Measurements from ENCODE around the gene RAB3GAP1. TPM values are rescaled to one million over a fixed set of nuclear protein-coding genes. Genes with fewer than 3 reads are reported as not detected.

The RAB3GAP1 gene
- total RNA-seq, 2 experiments from 2014 or later = 23.5 to 25.4 TPM

DNA sequence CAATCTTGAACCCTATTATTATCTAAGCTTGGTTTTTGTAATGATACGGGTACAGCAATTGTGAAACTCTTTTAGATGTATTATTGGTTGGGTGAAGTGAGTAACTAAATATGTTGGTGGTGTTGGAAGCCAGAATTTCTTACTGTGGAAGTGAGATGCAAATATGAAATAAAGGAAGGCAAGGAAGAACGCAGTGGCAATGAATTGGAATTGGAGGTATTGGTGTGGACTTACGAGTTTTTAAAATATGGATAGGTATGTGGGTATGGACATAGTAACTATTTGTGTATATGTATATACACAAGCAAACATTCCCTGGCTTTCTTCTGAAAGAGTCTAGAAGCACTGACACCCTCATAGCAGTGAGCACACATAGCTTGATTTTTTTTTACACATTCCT lies 105.8 kb downstream of the RAB3GAP1 start:
- POLR2A ChIA-PET = interaction anchor here (0.6 to 0.7 kb wide), 2 partner anchors 101 to 358 kb away, joined by 4 to 8 read pairs; no protein-coding TSS in a partner anchor

DNA sequence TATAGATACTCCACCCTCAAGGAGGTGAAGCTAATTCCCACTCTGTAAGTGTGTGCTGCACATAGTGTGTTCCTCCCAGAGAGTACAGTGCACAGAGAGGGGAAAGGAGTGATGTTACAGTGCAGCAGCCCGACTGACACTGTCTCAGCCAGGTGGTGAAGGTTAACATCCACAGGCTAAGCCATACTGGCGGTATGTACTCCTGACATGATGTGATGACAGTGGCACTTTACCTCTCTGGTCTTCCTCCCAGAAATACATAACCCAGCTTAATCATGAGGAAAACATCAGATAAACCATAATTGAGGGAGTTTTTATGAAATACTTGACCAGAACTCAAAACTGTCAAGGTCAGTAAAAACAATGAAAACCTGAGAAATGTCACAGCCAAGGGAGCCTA lies 107.1 kb downstream of the RAB3GAP1 start:
- ChIA-PET CTCF (no interaction called here), POLR2A (no interaction called here)

More for the DNA sequence above, 105.8 kb downstream of the RAB3GAP1 start:
- CTCF ChIA-PET = no interaction called here

DNA sequence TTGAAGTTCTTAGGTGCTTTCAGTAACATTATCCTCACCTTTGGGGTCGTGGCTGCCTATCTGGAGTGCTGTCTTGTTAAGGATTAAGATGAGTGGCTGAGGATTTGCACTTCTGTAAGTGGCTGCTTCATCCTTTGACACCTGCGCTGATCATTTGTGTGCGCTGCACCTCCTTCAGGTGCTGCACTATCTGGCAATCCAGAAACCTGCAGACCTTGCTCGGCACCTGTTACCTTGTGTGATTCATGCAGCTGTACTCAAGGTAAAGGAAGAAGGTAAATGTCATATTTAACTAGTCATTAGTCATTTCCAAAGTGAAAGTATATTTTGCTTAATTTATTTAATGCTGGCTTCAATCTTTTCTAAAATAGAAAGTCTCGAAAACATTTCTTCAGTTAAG lies 110.3 kb downstream of the RAB3GAP1 start:
- ChIA-PET CTCF (no interaction called here), POLR2A (no interaction called here)

DNA sequence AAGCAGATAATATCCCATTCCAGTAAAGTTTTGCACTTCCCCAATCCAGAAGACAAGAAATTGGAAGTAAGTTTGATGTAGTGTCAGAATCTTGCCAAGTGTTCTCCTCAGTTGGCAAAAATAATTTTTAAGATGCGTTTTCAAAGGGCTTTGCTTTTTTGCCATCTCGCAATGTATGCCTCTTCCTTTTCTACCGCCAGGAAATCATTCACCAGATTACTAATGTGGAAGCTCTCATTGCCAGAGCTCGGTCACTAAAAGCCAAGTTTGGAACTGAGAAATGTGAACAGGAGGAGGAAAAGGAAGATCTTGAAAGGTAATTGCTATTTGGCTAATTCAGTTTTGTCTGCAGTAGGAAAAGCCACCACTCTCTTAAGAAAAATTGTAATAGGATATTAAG lies 110.7 kb downstream of the RAB3GAP1 start:
- ChIA-PET POLR2A (no interaction called here), CTCF (no interaction called here)

DNA sequence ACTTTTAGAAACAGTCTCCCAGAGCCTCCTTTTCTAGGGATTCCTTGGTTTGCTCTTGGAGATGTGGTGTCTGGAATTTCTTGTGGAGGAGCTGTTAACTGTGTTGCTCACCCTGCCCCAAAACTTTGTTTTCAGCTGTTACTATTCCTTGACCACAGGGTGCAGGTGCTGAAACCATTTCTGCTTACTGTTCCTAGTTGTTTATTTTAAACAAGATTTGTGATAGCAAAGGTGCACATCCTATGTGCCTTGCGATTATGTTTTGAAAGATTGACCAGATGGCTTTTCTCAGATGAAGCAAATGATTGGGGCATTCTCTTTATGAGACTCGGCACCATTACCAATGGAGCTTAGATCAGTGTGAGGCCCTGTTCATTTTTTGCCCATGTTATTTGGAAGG lies 111.2 kb downstream of the RAB3GAP1 start:
- ChIA-PET POLR2A (no interaction called here), CTCF (interaction anchor here (0.6 kb wide), 1 partner anchor 20 kb away, joined by 3 read pairs; no protein-coding TSS in a partner anchor)

DNA sequence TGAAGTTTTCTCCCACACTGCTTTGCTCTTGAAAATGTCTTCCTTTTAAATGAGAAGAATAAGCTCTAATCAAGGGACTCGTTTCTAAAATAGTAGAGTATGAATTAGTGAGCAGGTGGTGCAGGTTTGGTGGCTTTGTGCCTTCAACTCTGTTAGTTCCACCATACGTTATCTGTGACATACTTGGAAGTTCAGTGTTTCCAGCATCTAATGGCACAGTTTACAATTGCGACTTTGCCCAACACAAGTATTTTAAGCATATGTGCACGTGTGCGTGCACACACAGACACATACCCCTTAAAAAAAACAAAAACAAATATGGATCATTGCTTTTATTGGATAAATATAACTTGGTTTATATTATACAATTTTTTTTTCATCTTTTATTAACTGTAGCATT lies 111.8 kb downstream of the RAB3GAP1 start:
- ChIA-PET CTCF (interaction anchor here (0.6 kb wide), 1 partner anchor 20 kb away, joined by 3 read pairs; no protein-coding TSS in a partner anchor), POLR2A (no interaction called here)

DNA sequence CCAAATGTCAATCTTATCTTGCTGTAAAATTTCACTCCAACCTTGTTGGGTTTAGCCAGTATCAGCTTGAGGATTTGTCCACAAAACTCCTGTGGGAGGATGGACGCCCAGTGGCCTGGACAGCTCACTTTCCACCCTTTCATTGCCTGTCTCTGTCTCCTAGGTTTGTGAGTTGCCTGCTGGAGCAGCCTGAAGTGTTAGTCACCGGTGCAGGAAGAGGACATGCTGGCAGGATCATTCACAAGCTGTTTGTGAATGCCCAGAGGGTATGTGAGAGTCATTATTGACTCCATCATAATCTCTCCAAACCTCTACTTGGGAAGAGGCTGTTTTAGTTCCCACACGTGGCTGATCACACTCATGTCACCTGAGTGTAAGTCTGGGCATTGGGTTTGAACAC lies 112.3 kb downstream of the RAB3GAP1 start:
- ChIA-PET CTCF (no interaction called here), POLR2A (no interaction called here)

DNA sequence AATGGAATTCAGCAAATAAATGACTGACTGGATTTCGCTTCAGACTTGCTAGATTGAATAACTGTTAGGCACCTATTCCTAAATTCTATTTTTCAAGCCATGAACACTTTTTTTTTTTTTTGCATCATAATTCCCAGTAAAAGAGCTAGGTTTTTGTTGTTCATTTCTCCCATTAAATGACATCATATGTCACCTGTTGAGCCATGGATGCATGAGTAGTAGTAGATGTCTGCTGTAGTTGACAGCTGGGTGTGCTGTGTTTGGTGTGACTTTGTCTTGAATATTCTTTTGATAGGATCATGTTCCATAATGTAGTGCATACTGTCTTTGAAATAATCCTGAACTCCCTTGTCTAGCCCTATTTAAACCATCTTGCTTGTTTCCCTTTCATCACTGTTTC lies 115.2 kb downstream of the RAB3GAP1 start:
- ChIA-PET CTCF (interaction anchor here (0.7 to 0.9 kb wide), 2 partner anchors 205 to 711 kb away, joined by 3 read pairs; no protein-coding TSS in a partner anchor), POLR2A (interaction anchor here (0.6 kb wide), 1 partner anchor 673 kb away, joined by 5 read pairs; no protein-coding TSS in a partner anchor)

DNA sequence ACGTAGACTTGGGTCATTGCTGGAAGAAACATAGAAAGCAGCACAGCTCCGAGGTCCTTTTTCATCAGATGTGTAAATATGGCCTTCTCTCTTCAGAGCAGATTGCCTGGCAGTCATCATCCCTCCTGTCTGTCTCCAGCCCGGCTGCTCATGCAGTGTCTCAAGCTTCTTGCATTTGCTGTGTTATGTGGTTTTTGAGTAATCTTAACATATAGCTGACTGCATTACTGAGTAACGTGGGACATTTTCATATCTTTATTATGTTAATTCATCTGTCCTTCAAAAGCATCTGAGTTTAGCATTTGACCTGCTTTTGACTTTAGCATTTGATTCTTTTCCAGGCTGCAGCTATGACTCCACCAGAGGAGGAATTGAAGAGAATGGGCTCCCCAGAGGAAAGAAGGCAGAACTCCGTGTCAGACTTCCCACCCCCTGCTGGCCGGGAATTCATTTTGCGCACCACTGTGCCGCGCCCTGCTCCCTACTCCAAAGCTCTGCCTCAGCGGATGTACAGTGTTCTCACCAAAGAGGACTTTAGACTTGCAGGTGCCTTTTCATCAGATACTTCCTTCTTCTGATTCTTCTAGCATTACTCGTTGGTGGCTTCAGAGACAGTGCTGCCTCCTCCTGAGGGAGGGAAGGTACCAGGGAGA lies 116.2 kb downstream of the RAB3GAP1 start:
- POLR2A ChIA-PET = no interaction called here
- CTCF ChIA-PET = no interaction called here

DNA sequence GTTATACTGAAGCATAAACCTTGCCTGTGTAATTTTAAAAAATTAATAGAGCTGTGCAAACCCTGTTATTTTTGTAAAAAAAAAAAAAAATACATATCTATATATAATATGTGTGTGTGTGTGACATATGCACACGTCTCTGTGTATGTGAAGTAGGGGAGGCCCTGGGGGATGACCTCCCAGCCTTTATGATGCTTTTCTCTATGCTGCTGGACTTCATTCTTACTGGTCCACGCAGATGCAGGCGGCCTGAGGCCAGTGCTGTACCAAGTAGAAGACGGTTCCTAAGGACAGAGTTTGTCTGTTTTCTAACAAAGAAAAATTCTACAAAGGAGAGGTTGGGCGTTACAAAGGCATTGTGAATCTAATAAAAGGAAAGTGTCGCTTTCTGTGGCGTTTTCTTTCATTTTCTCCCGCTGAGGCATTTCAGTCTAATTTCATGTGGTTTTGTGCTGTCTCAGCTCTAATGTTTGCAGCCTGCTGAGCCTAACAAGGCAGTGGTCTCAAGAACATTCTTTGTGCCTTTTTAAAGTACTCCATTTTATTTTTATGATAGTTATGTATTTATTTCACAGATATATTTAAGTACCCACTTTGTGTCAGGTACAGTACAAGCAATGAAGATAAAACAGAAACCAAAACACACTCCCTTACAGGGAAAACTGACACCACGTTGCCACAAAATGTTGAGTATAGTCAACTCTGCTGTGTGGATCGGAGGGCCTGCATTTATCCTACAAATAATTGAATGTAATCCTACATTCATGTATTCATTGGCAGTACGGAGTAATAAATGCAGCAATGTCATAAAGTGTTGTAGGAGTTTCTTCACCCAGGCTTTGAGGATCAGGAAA lies 118.0 kb downstream of the RAB3GAP1 start:
- ChIA-PET CTCF (no interaction called here), POLR2A (interaction anchor here (0.7 kb wide), 1 partner anchor 165 kb away, joined by 3 read pairs; no protein-coding TSS in a partner anchor)

DNA sequence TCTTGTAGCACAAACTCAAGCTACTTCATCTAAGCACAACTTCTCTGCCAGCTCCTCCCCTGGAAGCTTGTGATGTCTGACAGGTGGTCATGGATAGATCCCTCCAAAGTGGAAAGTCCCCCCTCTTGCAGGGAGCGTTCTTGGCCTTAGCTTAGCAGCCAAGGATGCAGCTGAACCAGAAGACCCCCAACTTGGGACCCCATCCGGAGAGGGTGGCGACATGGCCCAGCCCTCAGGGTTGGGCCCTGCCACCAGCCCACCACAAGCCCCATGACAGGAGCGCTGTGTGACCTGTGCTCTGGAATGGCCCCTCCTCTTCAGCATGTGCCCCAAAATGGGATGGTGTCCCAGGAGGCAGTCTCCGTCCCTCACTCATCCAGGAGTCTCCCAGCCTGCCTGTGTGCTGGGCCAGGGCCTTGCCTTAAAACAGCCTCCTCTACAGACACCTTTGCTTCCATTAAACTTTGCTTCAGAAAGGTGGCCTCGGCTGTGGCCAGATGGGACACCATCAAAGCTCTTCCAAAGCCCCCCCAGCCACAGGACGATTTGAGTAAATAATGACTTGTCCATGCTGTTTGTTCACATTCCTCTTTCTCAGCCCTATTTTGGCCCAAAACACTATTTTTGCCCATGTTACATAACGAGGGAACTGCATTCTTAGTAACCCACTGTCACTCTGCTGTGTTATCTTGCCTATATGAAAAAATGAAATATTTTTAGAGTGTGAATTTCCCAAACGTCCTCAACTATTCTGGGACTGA lies 122.1 kb downstream of the RAB3GAP1 start:
- ChIA-PET CTCF (no interaction called here), POLR2A (no interaction called here)

DNA sequence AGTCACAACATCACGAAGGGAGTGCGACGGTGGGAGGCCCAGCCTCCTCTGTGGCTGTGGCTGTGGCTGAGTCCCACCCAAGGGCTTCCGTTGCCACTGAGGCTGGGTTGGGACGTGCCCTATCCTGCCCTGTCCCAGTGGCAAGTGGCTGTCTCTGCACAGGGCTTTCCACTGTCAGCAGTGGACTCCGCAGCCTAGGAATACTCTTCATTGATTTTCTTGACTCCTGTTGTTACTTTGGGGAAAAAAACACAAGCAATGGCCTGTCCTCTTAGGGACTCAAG lies 122.7 kb downstream of the RAB3GAP1 start:
- POLR2A ChIA-PET = no interaction called here
- CTCF ChIA-PET = no interaction called here

DNA sequence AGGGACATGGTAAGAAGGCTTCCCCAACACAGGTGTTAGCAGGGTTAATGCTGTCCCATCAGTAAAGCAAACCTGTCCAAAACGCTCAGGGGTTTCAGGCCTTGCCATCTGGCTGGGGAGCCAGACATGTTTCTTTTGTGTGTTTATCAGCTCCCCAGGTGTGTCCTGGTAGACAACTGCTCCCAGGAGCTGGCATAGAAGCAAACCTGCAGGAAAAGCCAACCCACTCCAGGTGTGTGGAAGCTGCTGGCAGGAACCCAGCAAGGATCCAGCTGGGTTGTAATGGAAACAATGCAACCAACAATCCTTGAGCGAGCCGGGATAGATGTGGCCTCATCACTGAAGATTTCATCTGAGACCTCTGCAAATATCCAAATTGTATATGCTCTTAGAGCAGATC lies 123.1 kb downstream of the RAB3GAP1 start:
- ChIA-PET POLR2A (no interaction called here), CTCF (no interaction called here)

DNA sequence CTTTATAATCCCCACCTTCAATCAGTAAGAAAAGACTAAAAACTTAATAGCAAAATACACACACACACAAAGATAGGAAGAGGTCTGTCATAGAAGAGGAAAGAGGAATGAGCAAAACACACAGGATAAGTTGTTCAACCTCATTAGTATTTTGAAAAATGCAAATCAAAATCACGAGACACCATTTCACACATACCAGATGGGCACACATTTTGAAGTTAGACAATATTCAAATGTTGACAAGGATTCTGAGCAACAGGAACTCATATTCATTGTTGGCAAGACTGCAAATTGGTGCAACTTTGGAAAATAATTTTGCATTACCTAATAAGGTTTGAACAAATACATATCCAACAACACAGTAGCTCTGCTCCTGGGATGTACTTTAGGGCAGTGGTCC lies 127.6 kb downstream of the RAB3GAP1 start:
- ChIA-PET POLR2A (no interaction called here), CTCF (no interaction called here)

DNA sequence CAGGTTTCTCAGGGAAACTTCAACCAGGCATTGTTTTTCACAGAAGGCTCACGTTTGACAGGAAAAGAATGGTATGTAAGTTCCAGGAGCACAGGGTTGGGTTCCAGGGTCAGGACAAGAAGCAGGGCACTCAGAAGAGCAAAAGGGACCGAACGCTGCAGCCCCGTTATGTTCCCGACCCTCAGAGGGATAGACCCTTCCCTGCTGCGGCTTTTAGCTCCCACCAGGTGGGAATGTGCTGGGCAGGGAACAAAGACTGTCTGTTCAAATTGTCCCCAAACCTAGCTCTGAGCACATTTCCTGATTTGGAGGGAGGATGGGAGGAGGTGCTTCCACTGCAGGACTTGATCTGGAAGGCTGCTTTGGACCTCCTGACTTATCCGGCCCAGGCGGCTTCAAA lies 130.1 kb downstream of the RAB3GAP1 start:
- CTCF ChIA-PET = no interaction called here
- POLR2A ChIA-PET = no interaction called here

DNA sequence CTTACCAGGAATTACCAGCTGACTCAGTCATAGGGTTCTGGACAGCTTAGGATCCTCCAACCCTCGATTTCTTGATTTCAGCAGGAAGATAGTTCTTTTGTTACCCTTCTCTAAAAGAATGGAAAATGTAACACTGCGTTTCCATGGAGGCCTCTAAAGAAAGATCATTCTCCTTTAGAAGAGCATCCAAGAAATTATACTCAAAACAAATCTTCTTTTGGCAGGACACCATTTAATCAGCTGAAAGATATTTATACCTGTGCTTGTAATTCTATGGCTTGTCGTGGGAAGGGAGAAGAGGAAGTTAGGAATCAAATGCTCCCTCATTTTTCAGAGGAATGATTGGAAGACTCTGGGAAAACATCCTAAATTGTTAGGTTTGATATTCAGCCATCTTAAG lies 130.5 kb downstream of the RAB3GAP1 start:
- ChIA-PET POLR2A (no interaction called here), CTCF (no interaction called here)

DNA sequence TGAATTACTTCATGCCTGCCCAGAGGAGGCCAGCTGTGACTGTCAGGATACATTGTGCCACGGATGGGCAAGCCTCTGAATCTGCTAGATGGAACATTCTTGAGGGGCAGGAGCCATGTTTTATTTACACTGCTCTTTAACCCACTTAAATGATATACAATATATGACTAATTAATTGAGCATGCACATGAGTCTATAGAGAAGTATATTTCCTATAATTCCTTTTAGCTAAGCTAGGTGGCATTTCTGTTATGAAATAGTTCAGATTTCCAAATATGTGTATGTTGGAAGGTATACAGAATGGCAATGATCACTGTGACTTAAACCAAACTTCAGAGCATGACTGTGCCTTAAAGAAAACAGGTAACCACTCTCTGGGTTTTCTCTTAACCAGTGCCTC lies 131.7 kb downstream of the RAB3GAP1 start:
- POLR2A ChIA-PET = no interaction called here
- CTCF ChIA-PET = interaction anchor here (1.3 kb wide), 1 partner anchor 20 kb away, joined by 3 read pairs; no protein-coding TSS in a partner anchor

DNA sequence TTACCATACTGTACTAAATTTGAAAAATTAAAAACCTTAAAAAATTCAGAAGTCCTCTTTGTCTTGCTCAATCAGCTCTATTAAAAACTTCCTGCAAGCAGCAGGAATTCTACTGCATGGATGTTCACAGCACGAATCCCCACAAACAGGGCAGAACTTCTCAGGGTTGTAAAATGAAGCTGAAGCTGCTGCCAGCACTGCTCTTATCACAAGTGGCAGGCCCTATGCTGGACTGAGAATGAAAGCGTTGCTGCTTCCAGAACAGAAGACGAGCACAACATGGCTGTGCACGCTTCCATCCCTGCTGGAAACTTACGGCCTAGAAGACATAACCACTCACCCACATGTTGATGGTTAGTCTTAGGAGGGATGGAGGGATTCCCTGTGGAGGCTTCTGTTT lies 134.0 kb downstream of the RAB3GAP1 start:
- ChIA-PET POLR2A (no interaction called here), CTCF (no interaction called here)

DNA sequence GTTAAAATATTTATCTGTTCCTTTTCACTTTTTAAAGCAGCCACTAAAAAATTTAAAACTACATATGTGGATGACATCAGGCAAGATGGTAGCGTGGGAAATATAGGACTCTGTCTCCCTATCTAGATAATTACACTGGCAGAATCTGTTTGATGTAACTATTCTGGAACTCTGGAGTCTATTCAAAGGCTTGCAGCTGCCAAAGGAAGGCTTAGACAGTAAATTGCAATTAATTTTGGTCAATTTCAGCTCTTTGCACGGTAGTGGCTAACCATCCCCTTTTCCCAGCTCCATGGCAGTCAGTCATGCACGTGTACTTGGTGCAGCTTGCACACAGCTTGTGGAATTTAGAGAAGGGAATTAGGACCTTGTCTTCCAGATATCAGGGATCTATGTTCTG lies 135.2 kb downstream of the RAB3GAP1 start:
- ChIA-PET CTCF (no interaction called here), POLR2A (no interaction called here)

DNA sequence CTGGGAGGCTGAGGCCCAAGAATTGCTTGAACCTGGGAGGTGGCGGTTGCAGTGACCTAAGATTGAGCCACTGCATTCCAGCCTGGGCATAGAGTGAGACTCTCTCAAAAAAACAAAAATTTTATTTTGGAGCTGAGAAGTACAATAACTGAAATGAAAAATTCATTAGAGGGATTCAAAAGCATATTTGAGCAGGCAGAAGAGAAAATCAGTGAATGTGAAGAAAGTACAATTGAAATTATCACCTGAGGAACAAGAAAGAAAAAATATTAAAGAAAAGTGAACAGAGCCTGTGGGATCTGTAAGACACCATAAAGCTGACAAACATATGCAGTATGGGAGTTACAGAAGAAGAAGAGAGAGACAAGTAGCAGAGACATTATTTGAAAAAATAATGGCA lies 137.1 kb downstream of the RAB3GAP1 start:
- ChIA-PET CTCF (no interaction called here), POLR2A (no interaction called here)

DNA sequence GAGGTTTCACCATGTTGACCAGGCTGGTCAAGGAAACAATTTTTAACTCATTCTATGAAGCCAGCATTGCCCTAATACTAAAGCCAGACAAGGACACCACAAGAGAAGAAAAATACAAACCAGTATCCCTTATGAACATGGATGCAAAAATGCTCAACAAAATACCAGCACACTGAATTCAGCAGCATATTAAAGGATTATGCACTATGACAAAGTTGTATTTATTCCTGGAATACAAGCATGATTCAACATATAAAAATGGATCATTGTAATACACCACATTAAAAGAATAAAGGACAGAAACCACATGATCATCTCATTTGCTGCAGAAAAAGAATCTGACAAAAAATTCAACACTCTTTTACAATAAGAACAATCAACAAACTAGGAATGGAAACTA lies 138.7 kb downstream of the RAB3GAP1 start:
- ChIA-PET CTCF (no interaction called here), POLR2A (no interaction called here)

Data from activated CD8-positive, alpha-beta memory T cell treated with anti-CD3 and anti-CD28 coated beads for 36 hours (primary cell).